Measurements from ENCODE around the gene TTI1.

TTI1 gene
- total RNA-seq: 17.8 to 34.0 reads per million in 2 donors

- peak; percentile 75 to 93 (median 85) for DNase-seq
Measured at GRCh38 chr20:38033330-38034107, at the start of gene TTI1, which contains the start of gene RPRD1B. TTI1 (minus strand) TSS chr20:38033456; CDS start chr20:38013816, 19,640 bp downstream. RPRD1B (plus strand) TSS chr20:38033746; CDS start chr20:38033948, 202 bp downstream.

GRCh38 chr20:38082894-38083293, 49.6 kb upstream of the TTI1 start:
- DNase-seq: no peak

- no peak for DNase-seq
Measured at GRCh38 chr20:38081575-38081974, 48.3 kb upstream of the TTI1 start.

- no peak for DNase-seq
Measured at GRCh38 chr20:38079353-38079752, 46.1 kb upstream of the TTI1 start.

GRCh38 chr20:38078084-38078483, 44.8 kb upstream of the TTI1 start:
- no peak for DNase-seq

GRCh38 chr20:38076548-38076947, 43.3 kb upstream of the TTI1 start:
- DNase-seq: no peak

GRCh38 chr20:38075161-38075998, 42.1 kb upstream of the TTI1 start:
- DNase-seq: no peak

GRCh38 chr20:38073307-38074071, 40.2 kb upstream of the TTI1 start:
- DNase-seq: peak in 1 of 5 experiments; percentile 34

- no peak for DNase-seq
Measured at GRCh38 chr20:38072898-38073297, 39.6 kb upstream of the TTI1 start.

GRCh38 chr20:38067717-38068365, 34.6 kb upstream of the TTI1 start:
- no peak for DNase-seq

GRCh38 chr20:38066969-38067716, 33.9 kb upstream of the TTI1 start:
- no peak for DNase-seq

- no peak for DNase-seq
Measured at GRCh38 chr20:38065764-38066375, 32.6 kb upstream of the TTI1 start.

GRCh38 chr20:38063911-38064530, 30.8 kb upstream of the TTI1 start:
- DNase-seq: no peak

GRCh38 chr20:38062890-38063289, 29.6 kb upstream of the TTI1 start:
- no peak for DNase-seq

GRCh38 chr20:38061109-38061508, 27.9 kb upstream of the TTI1 start:
- no peak for DNase-seq

GRCh38 chr20:38060536-38060935, 27.3 kb upstream of the TTI1 start:
- no peak for DNase-seq

GRCh38 chr20:38059832-38060231, 26.6 kb upstream of the TTI1 start:
- no peak for DNase-seq

- peak; percentile 48 to 69 (median 62) for DNase-seq
Measured at GRCh38 chr20:38057351-38057972, 24.2 kb upstream of the TTI1 start.

- no peak for DNase-seq
Measured at GRCh38 chr20:38055848-38056247, 22.6 kb upstream of the TTI1 start.

GRCh38 chr20:38055294-38055693, 22.0 kb upstream of the TTI1 start:
- DNase-seq: no peak
